H9 (cell line): ENCODE results near the gene TRMT112. TPM values are rescaled to one million over a fixed set of nuclear protein-coding genes. Genes with fewer than 3 reads are reported as not detected.

Experiments
- DNase-seq: peaks from one replicate; pipeline ENCODE4 v3.0.0-alpha.2; 2017
- H2AFZ ChIP-seq: one replicate; pipeline ENCODE4 v1.6.1; 2013; ENCODE audit warnings: mild to moderate bottlenecking, low read length, control low read depth, moderate library complexity
- H2AK5ac ChIP-seq: 2 replicates; pipeline ENCODE4 v1.6.1; 2013; ENCODE audit warnings: low read length, control low read depth, mixed read lengths; ENCODE audit not compliant: insufficient read length
- H2BK120ac ChIP-seq: one replicate; pipeline ENCODE4 v1.6.1; 2013; ENCODE audit warnings: low read depth, mild to moderate bottlenecking, low read length, control low read depth, inconsistent platforms; ENCODE audit not compliant: poor library complexity, severe bottlenecking
- H2BK12ac ChIP-seq: 2 replicates; pipeline ENCODE4 v1.6.1; 2013; ENCODE audit warnings: low read length, control low read depth, mixed read lengths, low read depth; ENCODE audit not compliant: insufficient read length
- H2BK15ac ChIP-seq: 2 replicates; pipeline ENCODE4 v1.6.1; 2013; ENCODE audit warnings: low read depth, low read length, control low read depth
- H2BK20ac ChIP-seq: one replicate; pipeline ENCODE4 v1.6.1; 2013; ENCODE audit warnings: low read depth, mild to moderate bottlenecking, low read length, control low read depth, inconsistent platforms; ENCODE audit not compliant: poor library complexity, severe bottlenecking
- H2BK5ac ChIP-seq: 2 replicates; pipeline ENCODE4 v1.6.1; 2013; ENCODE audit warnings: low read length, control low read depth, mixed read lengths; ENCODE audit not compliant: insufficient read length
- H3K14ac ChIP-seq: 2 replicates; pipeline ENCODE4 v1.6.1; 2013; ENCODE audit warnings: low read length, control low read depth; ENCODE audit not compliant: insufficient read depth
- H3K18ac ChIP-seq: 2 replicates; pipeline ENCODE4 v1.6.1; 2013; ENCODE audit warnings: low read depth, mild to moderate bottlenecking, mixed read lengths, low read length, control low read depth; ENCODE audit not compliant: insufficient read length
- H3K23ac ChIP-seq: 2 replicates; pipeline ENCODE4 v1.6.1; 2013; ENCODE audit warnings: low read length, control low read depth, mixed read lengths, low read depth; ENCODE audit not compliant: insufficient read length
- H3K23me2 ChIP-seq: 2 replicates; pipeline ENCODE4 v1.6.1; 2013; ENCODE audit warnings: low read depth, mild to moderate bottlenecking, mixed read lengths, low read length, control low read depth; ENCODE audit not compliant: insufficient read length, poor library complexity, severe bottlenecking
- H3K27ac ChIP-seq: 2 replicates; pipeline ENCODE4 v1.5.1; 2013; ENCODE audit warnings: low read length, control low read depth, mixed read lengths, low read depth; ENCODE audit not compliant: insufficient read length
- H3K27me3 ChIP-seq: 2 replicates; pipeline ENCODE4 v1.6.1; 2013; ENCODE audit warnings: low read length, control low read depth, inconsistent platforms; ENCODE audit not compliant: insufficient read depth
- H3K4ac ChIP-seq: 2 replicates; pipeline ENCODE4 v1.6.1; 2013; ENCODE audit warnings: low read depth, mild to moderate bottlenecking, control low read depth, inconsistent platforms, low read length, moderate library complexity
- H3K4me1 ChIP-seq: 2 replicates; pipeline ENCODE4 v1.6.1; 2013; ENCODE audit warnings: low read length, control low read depth, inconsistent platforms; ENCODE audit not compliant: insufficient read depth
- H3K4me2 ChIP-seq: 2 replicates; pipeline ENCODE4 v1.6.1; 2013; ENCODE audit warnings: low read length, control low read depth, mixed read lengths; ENCODE audit not compliant: insufficient read length, insufficient read depth
- H3K56ac ChIP-seq: 2 replicates; pipeline ENCODE4 v1.6.1; 2013; ENCODE audit warnings: low read depth, mild to moderate bottlenecking, mixed read lengths, low read length, control low read depth; ENCODE audit not compliant: insufficient read length
- H3K79me1 ChIP-seq: 2 replicates; pipeline ENCODE4 v1.6.1; 2013; ENCODE audit warnings: low read depth, mild to moderate bottlenecking, moderate library complexity, low read length, control low read depth, inconsistent platforms; ENCODE audit not compliant: insufficient read depth, poor library complexity, severe bottlenecking
- H3K79me2 ChIP-seq: 2 replicates; pipeline ENCODE4 v1.6.1; 2013; ENCODE audit warnings: low read length, control low read depth, inconsistent platforms; ENCODE audit not compliant: insufficient read depth
- H3K9ac ChIP-seq: 2 replicates; pipeline ENCODE4 v1.6.1; 2013; ENCODE audit warnings: low read length, control low read depth, mixed read lengths; ENCODE audit not compliant: insufficient read length; ENCODE audit errors: extremely low read depth
- H3K9me3 ChIP-seq: one replicate; pipeline ENCODE4 v1.6.1; 2013; ENCODE audit warnings: low read depth, low read length, inconsistent platforms; ENCODE audit not compliant: control insufficient read depth
- H3T11ph ChIP-seq: one replicate; pipeline ENCODE4 v1.6.1; 2013; ENCODE audit warnings: mild to moderate bottlenecking, low read length, control low read depth, inconsistent platforms
- H4K20me1 ChIP-seq: one replicate; pipeline ENCODE4 v1.6.1; 2013; ENCODE audit not compliant: control insufficient read depth, insufficient read length, insufficient read depth
- H4K5ac ChIP-seq: 2 replicates; pipeline ENCODE4 v1.6.1; 2013; ENCODE audit warnings: low read depth, mild to moderate bottlenecking, mixed read lengths, low read length, control low read depth; ENCODE audit not compliant: insufficient read length
- H4K8ac ChIP-seq: replicated peaks from 2 replicates; pipeline ENCODE4 v1.6.1; 2013; ENCODE audit warnings: low read length, control low read depth, mixed read lengths, low read depth; ENCODE audit not compliant: insufficient read length
- H4K91ac ChIP-seq: 2 replicates; pipeline ENCODE4 v1.6.1; 2013; ENCODE audit warnings: low read depth, mild to moderate bottlenecking, moderate library complexity, mixed read lengths, low read length, control low read depth; ENCODE audit not compliant: insufficient read length
- H3K27ac Mint-ChIP-seq, 3 experiments: 2 replicates in 2 of 3; 3 replicates in 1 of 3; pipeline ENCODE4 v1.8.0; 2020 to 2021; ENCODE audit warnings: mixed read lengths in 3 of 3, mild to moderate bottlenecking in 1 of 3, moderate library complexity in 1 of 3
- H3K27me3 Mint-ChIP-seq: 2 replicates; pipeline ENCODE4 v1.8.0; 2021; ENCODE audit warnings: low read depth, mild to moderate bottlenecking, moderate library complexity, mixed read lengths
- H3K36me3 Mint-ChIP-seq, 3 experiments: 2 replicates in 2 of 3; 3 replicates in 1 of 3; pipeline ENCODE4 v1.8.0; 2020 to 2021; ENCODE audit warnings: low read depth in 3 of 3, mixed read lengths in 3 of 3; ENCODE audit not compliant: insufficient read depth in 1 of 3
- H3K4me1 Mint-ChIP-seq, 2 experiments: 2 replicates each; pipeline ENCODE4 v1.8.0; 2020; ENCODE audit warnings: mixed read lengths in 2 of 2
- H3K4me3 Mint-ChIP-seq, 2 experiments: 2 replicates in 1 of 2; 3 replicates in 1 of 2; pipeline ENCODE4 v1.8.0; 2020 to 2021; ENCODE audit warnings: mild to moderate bottlenecking in 2 of 2, mixed read lengths in 2 of 2, moderate library complexity in 1 of 2
- H3K9me3 Mint-ChIP-seq, 2 experiments: 2 replicates in 1 of 2; 3 replicates in 1 of 2; pipeline ENCODE4 v1.8.0; 2020; ENCODE audit warnings: mild to moderate bottlenecking in 2 of 2, mixed read lengths in 2 of 2, moderate library complexity in 1 of 2
- WGBS: extraction: QIAGEN DNeasy Blood & Tissue Kit; methylation state at CpG from one replicate; pipeline ENCODE4 v1.1.7; 2013; ENCODE audit warnings: missing lambda C conversion rate, low lambda C conversion rate, mixed read lengths; ENCODE audit not compliant: insufficient read length; ENCODE audit errors: extremely low coverage; 5-methylcytosine and 5-hydroxymethylcytosine counted together
- total RNA-seq: library from RNA; stranded (reverse); gene quantifications from 2 replicates; pipeline ENCODE4 v1.2.1, GENCODE V29; 2021
- TF ChIP-seq, protein P1 (sequence below): fragments of 200-600 bp; sonication (generic); conservative IDR thresholded peaks from 3 replicates; pipeline ENCODE4 v1.8.0; 2021; ENCODE audit warnings: antibody characterized with exemption, mild to moderate bottlenecking

TRMT112 gene
- total RNA-seq, 1 experiment from 2014 or later: 315 TPM

DNA sequence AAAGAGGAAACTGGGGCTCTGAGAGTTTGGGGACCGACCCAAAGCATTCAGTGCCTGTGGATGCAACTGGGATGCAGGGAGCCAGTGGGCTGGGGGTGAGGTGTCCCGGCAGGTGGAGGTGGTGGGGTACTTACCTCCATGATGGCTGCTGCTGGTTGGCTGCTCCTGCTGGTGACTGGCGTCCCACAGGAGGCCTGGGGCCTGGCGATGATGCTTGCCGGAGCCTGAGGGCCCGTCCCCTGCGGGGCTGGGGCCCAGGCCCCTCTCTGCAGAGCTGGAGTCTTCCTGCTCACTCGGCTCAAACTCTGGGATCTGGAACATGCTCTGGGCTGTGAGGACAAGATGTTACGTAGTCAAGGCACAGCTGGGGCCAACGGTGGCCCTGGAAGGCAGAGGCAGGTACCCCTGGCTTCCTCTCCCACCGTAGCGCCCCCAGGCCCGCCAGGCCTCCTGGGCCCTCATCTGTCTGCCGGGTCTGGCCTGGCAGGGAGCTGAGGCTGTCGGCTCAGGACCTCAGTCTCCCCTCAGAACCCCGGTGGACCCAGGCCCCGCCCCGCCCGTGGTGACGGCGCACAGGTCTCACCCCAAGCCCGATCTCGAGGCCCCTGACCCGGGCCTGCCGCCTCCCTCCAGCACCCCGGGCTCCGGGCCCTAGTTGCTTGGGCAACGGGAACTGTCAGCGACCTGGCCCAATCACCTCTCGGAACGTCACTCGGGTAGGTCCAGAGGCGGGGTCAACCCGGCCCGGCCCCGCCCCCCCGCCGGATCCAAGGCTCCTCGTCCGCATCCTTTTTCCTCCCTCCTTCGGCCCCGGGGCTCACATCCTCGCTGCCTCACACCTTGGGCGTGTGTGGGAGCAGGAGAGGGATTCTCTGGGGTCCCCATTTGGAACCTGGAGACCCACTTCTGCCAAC is 33.1 kb downstream of the TRMT112 start, which contains the start of gene BAD:
TSS of gene BAD (minus strand) at position 618 of the 914 bp plus-strand sequence. CDS start at position 321, 297 bp downstream.
- Mint-ChIP-seq H3K4me1 (peaks cover 8 to 12% of the 10 kb centered on the region in 2 experiments), H3K27me3 (peaks cover 12% of the 10 kb centered on the region), H3K36me3 (peaks cover 0 to 18% (median 13%) of the 10 kb centered on the region in 3 experiments; a peak in 6 of 7 replicates), H3K4me3 (peak within 1 kb of the TSS; percentile 82 to 90), H3K9me3 (no peaks in the 10 kb centered on the region; a peak in 1 of 5 replicates), H3K27ac (peak within 1 kb of the TSS in 1 of 3 experiments; percentile 68; a peak in 1 of 7 replicates)
- H3K9me3 ChIP-seq: no peaks in the 10 kb centered on the region
- H2BK120ac ChIP-seq: no peak within 1 kb of the TSS
- WGBS: no CpG with 5 or more reads among the region's 44 CpGs
- no peak within 1 kb of the TSS for H3T11ph ChIP-seq
- H2BK20ac ChIP-seq: no peak within 1 kb of the TSS
- no peaks in the 10 kb centered on the region for H3K79me2 ChIP-seq
- TF ChIP-seq, protein P1, sequence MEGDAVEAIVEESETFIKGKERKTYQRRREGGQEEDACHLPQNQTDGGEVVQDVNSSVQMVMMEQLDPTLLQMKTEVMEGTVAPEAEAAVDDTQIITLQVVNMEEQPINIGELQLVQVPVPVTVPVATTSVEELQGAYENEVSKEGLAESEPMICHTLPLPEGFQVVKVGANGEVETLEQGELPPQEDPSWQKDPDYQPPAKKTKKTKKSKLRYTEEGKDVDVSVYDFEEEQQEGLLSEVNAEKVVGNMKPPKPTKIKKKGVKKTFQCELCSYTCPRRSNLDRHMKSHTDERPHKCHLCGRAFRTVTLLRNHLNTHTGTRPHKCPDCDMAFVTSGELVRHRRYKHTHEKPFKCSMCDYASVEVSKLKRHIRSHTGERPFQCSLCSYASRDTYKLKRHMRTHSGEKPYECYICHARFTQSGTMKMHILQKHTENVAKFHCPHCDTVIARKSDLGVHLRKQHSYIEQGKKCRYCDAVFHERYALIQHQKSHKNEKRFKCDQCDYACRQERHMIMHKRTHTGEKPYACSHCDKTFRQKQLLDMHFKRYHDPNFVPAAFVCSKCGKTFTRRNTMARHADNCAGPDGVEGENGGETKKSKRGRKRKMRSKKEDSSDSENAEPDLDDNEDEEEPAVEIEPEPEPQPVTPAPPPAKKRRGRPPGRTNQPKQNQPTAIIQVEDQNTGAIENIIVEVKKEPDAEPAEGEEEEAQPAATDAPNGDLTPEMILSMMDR: no peak
- no peaks in the 10 kb centered on the region for H3K4me1 ChIP-seq
- H4K20me1 ChIP-seq: no peaks in the 10 kb centered on the region
- no peak within 1 kb of the TSS for H3K56ac ChIP-seq
- no peak within 1 kb of the TSS for H3K9ac ChIP-seq
- no peak within 1 kb of the TSS for H2AFZ ChIP-seq
- no peak within 1 kb of the TSS for H3K23ac ChIP-seq
- H3K79me1 ChIP-seq: no peaks in the 10 kb centered on the region
- no peak within 1 kb of the TSS for H3K4ac ChIP-seq
- peak within 1 kb of the TSS; percentile 74 for H3K18ac ChIP-seq
- peak within 1 kb of the TSS; percentile 42; the same call in 1 of the 2 replicates for H3K14ac ChIP-seq
- peaks cover 15% of the 10 kb centered on the region for H3K23me2 ChIP-seq
- no peak within 1 kb of the TSS for H2BK12ac ChIP-seq
- H4K91ac ChIP-seq: no peak within 1 kb of the TSS
- H2BK5ac ChIP-seq: no peak within 1 kb of the TSS
- H4K8ac ChIP-seq: no peak within 1 kb of the TSS
- no peaks in the 10 kb centered on the region for H3K27me3 ChIP-seq
- H4K5ac ChIP-seq: no peak within 1 kb of the TSS
- H3K27ac ChIP-seq: no peak within 1 kb of the TSS
- H2AK5ac ChIP-seq: no peak within 1 kb of the TSS
- peak; percentile 96 for DNase-seq
- H3K4me2 ChIP-seq: peak within 1 kb of the TSS; percentile 82
- no peak within 1 kb of the TSS for H2BK15ac ChIP-seq
